GM20431 (cell line): ENCODE results near the gene CHN1.

ENCODE experiments used
- in situ Hi-C: fragments of 300-500 bp; cut with MseI, MboI; formaldehyde crosslinking; loops from one replicate; pipeline ENCODE4 v1.15.0; 2020; ENCODE audit warnings: low sequenced_read_pairs; ENCODE audit not compliant: unreplicated experiment

The CHN1 gene

DNA sequence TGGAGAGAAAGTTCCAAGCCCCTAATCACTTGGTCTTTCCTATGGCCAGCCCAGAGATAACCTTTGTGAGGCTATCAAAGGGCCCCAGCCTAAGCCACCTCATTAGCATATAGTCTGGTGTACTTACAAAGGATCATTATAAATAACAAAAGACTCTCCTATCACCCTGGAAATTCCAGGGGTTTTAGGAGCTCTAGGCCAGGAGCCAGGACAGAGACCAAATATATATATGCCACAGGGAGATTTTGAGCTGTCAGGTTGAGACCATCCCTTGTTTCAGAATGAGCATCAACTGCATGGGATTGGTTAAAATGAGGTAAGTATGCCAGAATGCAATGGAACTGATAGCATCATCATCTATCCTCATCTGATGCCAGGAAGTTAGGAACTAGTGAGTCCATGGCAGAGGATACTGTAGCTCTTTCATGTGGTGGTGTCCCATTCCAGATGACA lies 208.8 kb downstream of the CHN1 start:
- in situ Hi-C loops = no loop called here

DNA sequence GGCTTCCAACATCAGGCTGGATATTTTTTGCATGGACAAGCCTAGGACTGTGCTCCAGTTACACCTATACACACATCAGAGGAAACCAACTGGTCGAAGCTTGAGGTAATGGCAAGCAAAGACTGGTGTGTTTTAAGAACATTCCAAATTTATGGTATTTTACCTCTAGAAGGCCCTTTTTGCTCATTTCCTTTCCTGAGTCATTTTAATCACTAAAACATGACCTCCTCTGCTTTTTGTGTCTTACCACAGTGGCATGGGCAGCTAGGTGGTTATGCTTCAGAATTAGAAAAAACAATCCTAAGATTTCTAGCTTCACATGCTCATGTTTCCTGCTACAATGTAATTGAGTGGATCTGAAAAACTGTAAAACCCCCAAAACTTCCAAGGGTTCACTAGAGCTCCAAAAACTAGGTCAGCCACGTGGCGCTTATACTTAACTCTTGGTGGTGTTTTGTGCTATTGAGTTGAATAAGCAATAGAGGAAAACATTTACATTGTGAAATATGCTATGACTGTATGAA lies 210.3 kb downstream of the CHN1 start:
- in situ Hi-C loops = no loop called here

DNA sequence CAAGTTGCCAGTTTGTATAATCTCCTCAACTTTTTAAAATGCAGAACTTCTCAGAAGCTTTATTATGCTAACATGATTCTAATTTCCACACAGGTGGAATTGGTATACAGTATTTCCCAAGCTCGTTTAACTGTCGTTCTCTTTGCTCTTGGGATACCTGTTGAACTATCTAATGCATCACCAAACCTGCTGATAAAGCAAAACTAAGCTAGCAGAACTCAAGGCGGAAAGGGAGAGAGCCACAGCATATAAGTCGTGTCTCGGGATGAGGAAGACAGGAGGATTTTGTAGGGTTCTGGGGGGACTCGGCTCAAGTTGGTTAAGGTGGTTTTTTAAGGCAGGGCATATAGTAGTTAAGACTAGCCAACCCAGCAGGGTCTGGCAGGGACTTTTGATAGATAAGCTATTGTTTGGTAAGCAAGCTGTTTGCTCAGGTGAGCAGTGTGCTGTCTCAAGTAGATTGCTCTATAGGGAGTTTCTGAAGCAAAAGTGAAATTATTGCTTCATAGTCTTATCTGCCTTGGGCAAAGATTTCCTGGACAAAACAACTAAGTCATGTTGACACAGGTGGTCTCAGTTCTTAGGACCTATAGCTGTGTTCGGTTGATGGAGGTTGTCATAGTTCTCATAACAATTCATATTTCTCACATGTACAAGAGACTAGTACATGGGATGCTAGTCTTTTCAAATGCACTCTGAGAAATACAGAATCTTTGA lies 212.7 kb downstream of the CHN1 start:
- in situ Hi-C loops = no loop called here

DNA sequence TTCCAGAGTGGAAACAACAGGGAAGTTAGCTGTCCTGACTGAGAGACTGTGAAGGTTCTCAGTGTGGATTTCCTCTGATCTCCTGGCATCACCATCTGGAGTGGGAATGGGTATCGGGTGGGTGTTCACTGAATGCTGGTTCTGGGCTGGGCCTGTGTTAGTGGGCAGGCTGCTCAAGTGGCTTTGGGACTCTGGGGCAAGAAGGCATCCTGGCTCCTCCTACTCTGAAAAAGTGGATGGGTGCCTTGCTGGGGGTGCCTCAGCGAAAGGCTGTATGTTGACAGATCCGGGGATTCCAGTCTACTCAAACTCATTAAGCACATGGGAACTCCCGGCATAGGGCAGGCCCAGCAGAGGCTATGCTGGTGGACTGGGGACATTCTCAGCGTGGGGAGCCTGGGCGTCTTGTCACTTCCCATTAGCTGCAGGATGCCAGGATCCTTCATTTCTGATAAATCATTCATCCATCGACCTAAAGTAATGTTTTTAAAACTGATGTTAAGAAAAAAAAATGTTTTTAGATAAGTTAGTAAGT lies 213.4 kb downstream of the CHN1 start:
- in situ Hi-C loops = no loop called here

DNA sequence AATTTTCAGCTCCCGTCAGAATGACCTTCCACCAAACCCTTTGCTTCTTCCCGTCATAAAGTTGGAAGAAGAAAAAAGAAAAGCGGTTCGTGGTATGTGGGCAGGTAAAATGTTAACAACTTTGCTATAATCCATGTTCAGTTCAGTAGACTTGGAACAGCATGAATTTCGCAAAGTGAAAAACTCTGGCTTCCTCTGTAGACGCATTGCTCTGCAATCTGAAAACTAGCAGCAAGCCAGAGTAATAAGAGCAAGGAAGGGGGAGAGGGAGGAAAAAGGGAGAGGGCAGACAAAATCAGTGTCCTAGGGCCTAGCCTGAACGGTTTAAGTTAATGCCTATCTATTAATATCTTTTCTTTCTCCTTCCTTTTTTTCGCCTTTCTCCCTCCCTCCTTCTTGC lies 214.2 kb downstream of the CHN1 start:
- in situ Hi-C loops = no loop called here

DNA sequence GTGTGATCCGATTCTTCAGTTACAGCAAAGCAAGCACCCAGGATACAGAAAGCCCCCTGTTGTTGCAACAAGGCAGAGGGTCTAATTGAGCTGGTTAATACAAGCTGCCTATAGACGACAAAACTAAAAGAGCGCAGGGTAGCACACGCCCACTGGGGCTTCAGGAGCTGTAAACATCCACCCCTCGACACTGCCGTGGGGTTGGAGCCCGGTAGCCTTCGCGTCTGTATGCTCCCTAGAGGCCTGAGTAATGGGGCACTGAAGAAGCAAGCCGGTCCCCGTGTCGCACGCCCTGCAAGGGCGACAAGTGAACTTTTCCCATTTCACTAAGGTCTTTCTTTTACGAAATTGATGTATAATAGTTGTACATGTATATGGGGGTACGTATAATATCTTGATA lies 216.2 kb downstream of the CHN1 start:
- in situ Hi-C loops = no loop called here

DNA sequence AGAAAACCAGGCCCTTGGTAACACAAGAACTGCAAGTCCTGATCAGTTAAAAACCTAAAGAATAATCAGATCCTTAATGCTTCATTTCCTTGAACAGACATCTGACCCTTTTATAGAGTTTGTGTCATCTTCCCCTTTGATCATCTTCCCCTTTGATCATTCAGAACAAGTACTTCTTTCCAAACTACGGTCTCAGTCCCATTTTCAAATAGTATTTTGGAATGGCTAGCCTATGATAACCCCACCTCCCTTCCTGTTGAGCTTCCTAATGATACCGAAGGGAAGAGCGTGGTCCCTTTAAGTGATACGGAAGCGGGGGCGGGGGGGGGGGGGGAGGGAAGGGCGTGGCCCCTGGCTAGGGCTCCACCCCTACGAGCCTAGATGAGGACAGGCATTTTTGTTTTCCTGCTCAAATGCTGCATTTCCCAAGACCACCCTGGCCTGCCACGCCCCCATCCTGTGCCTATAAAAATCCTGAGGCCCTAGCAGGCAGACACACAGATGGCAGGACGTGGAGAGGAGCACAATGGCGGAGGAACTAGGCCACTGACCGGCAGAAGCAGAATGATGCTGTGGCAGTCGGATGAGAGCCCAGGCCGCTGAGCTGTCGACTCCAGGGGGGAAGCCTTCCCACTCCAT lies 216.8 kb downstream of the CHN1 start:
- in situ Hi-C loops = no loop called here

DNA sequence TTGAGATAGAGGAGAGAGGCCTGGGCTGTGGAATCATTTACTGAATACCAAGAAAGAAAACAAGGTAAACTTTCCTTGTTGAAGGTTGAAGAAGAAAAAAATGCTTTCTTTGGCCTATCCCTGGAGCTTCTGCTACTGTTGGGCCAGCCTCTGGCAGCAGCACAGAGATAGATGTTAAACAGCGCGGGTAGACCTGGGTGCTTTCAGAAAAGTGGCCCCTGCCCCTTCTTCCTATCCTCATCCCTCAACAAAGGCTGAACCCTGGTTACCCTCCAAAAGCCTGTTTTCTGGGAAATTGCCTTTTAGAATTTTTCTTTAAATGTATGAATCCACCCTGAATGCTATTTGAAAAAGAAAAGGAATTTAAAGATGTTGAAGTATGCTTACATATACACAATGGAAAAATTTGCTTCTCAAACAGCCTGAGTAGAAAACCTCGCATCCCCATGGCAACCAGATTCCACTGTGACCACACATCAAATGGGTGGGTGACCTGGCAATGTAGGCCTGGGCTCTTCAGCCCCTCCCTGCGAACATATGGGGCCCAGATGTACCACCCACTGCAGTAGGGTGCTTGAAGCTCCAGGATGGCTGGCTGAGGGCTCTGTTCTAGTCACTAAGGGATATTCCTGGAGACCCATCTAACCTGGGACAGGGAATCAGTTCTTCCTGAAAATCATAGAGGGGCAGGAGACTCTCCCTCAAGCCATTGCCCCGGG lies 217.5 kb downstream of the CHN1 start:
- in situ Hi-C loops = no loop called here

DNA sequence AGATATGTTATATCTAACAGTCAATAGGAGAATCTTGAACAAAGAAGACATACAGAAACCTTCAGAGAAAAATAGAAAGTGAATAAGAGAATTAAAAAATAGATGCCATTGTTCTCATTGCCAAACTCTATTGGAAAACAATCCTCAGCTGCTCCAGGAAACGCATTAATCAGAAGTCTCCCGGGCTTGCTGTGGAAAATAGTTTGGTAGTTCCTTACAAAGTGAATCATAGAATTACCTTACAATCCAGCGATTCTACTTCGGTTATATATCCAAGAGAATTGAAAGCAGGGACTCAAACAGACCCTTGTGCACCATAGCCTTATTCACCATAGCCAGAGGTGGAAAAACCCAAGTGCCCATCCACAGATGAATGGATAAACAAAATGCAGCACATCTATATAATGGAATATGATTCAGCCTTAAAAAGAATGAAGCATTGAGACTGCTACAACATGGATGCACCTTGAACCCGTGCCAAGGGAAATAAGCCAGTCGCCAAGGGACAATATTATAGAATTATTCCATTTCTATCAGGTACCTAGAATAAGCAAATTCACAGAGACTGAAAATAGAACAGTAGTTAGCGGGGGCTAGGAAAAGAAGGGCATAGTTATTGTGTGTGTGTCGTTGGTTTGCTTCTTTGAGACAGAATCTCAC lies 219.0 kb downstream of the CHN1 start:
- in situ Hi-C loops = no loop called here

DNA sequence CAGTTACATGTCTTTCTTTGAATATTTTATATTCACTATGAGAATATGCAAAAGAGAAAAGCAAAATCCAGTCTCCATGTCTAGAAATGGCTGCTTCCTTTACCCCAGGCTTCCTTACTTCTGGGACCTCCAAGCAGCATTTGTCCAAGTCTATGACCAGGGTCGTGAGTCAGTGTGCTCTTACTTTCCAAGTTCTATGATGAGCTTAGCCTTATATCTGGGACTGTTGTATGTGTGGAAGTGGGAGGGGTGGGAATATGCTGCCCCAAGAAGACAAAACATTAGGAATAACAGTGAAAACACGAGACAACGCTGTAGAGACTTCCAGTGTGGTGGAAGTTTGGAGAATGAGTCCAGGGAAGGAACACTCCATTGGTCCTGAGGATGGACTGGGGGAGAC lies 219.7 kb downstream of the CHN1 start:
- in situ Hi-C loops = no loop called here

DNA sequence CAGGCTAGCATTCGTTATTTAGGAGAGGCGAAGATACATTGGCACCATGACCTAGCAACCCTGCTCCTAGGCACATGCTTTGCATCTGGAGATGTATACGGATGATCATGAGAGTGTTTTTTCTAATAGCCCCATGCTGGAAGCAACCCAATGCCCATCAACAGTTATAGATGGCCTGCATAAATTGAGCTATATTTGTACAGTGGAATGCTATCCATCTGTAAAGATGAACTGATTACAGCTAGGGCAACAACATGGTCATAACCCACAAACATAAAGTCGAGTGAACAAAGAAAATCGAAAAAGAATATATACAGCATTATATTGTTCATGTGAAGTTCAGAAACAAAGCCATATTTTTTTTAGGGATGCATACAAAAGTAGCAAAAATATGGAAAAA lies 220.3 kb downstream of the CHN1 start:
- in situ Hi-C loops = no loop called here

DNA sequence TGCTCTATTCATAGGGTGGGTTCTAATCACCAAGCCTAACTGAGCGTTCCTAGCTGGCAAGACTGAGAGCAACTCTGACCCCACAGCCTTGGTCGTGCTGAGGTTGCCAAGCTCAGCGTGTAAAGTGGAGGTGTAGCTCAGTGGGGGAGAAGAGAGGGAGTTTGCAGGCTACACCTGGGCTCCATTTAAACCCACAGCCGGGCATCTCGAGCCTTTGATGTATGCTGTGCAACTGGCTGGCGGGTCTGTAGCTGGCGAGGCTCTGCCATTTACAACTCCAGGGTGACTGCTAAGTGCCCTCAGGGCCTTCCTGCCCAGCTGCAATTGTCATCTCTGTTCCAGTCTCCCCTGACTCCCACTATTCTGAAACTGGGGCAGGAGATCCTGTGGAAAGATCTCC lies 220.9 kb downstream of the CHN1 start:
- in situ Hi-C loops = no loop called here

DNA sequence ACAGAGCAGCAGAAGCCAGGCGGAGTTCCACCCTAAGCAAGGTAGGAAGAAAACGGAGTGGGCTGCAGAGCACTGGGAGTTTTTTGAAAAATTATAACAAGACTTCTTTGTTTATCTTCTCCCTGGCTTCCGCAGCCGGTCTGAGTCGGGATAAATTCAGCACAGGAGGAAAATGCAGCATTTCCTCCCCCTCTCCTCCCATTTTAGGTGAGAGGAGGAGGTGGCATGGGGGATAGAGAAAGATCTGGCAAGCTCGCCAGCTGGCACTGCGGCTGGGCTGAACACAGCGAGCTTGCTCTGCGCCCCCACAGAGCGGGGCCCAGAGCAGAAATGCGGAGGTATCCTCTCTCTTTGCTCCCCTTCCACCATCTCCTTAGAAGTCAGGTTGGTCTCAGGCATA lies 223.2 kb downstream of the CHN1 start:
- in situ Hi-C loops = no loop called here

DNA sequence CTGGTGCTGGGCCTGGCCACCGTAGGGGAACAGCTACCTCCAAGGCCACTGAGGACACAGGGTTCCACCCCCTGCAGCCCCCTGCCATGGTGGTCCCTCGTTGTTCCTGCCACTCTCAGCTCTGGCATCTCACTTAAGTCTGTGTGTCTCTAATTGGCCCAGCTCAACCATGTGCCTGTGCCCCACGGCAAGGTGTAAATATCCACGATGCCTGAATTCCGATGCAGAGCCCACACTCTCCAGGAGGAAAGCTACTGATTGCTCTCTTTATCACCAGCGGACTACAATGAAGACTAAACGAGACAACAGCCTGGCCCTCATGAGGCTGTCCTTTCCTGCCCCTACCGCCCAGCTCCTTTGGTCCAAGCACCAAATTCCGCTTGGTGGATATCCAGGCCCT lies 223.9 kb downstream of the CHN1 start:
- in situ Hi-C loops = no loop called here

DNA sequence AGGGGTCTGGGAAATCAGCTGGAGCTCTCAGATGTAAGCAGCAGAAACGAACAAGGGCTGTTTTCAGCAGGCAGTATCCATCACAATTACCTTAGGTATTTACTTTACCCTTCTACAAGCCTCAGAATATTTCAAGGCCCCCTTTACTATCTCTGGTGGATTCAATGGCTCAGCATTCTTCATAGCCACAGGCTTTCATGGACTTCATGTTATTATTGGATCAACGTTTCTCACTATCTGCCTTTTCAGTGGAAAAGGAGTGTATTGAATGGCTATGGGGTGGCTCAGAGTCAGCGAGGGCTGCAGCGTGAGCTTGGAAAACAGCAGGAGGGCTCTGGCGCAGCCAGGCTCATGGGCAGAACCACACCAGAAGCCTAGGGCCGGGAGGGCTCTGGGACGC lies 224.3 kb downstream of the CHN1 start:
- in situ Hi-C loops = no loop called here

DNA sequence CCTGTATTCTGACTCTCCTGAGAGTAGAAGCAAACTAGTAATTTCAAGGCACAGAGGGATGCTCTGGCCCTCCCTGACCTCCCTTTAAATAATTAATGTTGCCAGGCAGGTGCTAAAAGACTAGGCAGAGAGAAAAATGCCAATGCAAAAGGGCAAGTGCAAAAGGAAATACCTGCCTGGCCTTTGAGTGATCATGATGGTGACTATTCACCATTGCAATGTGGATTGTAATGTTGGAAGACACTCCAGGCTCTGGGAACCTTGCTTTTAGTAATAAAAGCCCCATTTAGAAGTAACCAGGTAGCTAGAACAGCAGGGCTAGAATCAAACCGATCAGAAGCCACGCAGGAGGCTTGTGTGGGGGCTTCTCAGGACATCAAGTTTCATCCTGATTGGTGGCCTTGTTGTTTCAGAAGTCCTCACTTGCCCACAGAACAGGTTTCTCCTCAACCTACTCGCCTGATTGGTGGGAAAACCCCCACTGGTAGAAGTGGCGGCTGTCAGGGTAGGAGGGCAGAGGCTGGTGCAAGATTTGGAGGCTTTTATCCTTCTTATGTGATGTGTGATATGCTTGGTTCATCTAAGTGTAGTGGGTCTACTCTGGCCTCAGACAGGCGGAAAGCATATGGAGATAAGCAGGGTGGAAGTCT lies 224.9 kb downstream of the CHN1 start:
- in situ Hi-C loops = no loop called here

DNA sequence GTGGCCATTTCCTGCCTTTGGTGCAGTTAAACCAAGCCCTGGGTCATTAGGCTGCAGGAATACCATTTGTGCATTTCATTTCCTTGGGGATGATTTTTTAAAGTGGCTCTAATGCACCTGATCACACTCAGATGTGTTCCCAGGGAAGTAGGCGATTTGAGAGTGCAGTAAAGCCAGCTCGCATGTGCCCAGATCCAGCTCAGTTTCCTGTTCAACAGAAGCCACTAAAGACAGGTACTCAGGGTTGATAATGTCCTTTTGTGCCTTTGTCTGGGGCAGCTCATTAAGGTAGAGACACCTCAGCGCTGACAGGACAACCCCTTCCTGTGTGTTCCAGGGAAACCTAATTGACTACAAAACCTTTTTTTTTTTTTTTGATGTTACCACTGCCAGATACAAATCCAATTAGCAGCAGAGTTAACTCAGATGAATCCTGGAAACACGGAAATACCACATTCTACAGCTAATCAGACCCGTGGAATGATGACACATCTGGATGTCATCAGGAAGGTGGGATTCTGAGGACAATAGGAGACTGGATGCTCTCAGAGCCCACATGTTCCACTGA lies 225.7 kb downstream of the CHN1 start:
- in situ Hi-C loops = no loop called here

DNA sequence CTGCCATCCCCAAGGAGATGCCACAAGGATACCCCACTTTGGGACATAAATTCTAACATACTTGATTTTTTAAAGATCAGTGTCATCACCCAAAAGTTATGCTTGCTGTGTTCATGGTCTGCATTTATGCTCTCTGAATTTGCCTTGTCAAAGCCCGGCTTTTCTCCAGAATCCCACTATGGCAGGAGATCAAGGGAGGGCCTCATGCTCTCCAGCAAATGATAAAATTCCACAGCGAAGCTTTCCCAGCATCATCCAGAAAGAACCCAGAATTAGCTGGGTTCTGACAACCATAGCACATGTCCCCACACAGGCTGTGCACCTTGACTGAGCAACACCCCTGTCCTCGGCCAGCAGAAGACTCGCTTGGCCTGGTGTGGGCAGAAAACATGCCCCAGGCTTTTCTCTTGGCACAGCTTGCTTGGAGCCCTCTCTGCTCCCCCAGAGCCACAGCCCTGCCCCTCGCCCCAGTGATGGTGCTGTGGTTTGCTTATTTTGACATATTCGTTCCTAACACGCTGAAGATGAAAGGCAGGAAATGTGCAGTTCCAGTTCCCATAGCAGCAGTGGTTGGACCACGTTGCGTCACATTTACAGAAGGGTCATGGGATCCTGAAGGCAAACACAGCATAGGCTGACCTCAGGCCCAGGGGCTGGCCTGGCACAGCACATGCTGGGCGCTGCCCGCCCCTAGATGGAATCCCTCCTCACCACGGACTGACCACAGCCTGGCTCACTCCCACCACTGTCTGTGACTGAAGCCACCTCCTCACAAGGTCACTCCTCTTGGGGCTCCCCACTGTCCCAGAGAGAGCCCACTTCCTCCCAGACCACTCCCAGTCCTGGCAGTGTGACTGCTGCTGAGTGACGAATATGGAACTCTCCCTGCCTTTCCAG lies 226.8 kb downstream of the CHN1 start:
- in situ Hi-C loops = no loop called here
